H1 (cell line): ENCODE data around the gene PDE4B. TPM values are rescaled to one million over a fixed set of nuclear protein-coding genes. Genes with fewer than 3 reads are reported as not detected.

Experiments
- CHD2 ChIP-seq: IDR thresholded peaks from 2 replicates; pipeline ENCODE4 v1.6.1; 2012; ENCODE audit warnings: low read length, improper control_type of control experiment
- HDAC6 ChIP-seq: IDR thresholded peaks from one replicate; pipeline ENCODE4 v1.7.1; 2012; ENCODE audit warnings: low read depth, mild to moderate bottlenecking, inconsistent platforms, low read length, moderate library complexity
- ZNF274 ChIP-seq: IDR thresholded peaks from 2 replicates; pipeline ENCODE4 v1.7.0; 2012; ENCODE audit warnings: low read length, borderline replicate concordance; ENCODE audit errors: extremely low read depth
- polyA plus RNA-seq, 7 experiments: library from polyadenylated mRNA; depleted of rRNA in 3 of 7; stranded (reverse) in 5 of 7; unstranded in 2 of 7; fragments of >200 nt in 5 of 7; fragments of 200-250 nt in 2 of 7; gene quantifications; 1 replicate in 5 of 7; 2 replicates in 1 of 7; 4 replicates in 1 of 7; pipeline versions ENCODE4 v1.2.1 to v1.2.3, GENCODE V29; 2011 to 2013; ENCODE audit warnings: missing spikeins in 2 of 7, mixed read lengths in 2 of 7
- total RNA-seq: library from RNA; stranded (reverse); fragmentation: NEBNext Ultra II Directional; extraction: Animal tissue kit (Norgen Biotek cat#: 25700); gene quantifications from 2 replicates; pipeline ENCODE4 v1.2.1, GENCODE V29; 2021
- TF ChIP-seq, protein P1 (sequence below): IDR thresholded peaks from 2 replicates; pipeline ENCODE4 v1.6.1; 2012; ENCODE audit warnings: low read length, inconsistent platforms

PDE4B gene
- total and polyA plus RNA-seq, 2 of the 8 experiments (the other 6 are each of a cell fraction or from before 2014, with no cell fraction given): 5.0 to 15.1 TPM

DNA sequence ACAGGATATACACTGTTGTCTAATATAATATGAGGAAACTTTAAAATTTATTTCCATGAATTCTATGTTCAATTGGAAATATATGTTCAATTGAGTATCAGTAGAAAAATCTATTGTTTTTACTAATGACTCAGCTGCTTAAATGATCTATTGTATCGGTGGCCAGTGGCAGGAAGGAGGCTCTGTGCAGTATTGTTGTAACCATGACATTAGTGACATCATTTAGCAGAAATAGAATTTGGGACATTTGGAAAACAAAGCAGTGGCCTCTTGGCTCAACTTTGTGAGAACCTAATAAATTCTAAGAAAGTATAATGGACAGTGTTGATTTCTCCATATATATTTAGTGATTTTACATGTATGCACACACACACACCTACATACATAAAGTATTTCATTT, 257.4 kb downstream of the PDE4B start (continued):
- no peak for TF ChIP-seq ZNF274
- TF ChIP-seq CHD2: no peak
- TF ChIP-seq, protein P1, sequence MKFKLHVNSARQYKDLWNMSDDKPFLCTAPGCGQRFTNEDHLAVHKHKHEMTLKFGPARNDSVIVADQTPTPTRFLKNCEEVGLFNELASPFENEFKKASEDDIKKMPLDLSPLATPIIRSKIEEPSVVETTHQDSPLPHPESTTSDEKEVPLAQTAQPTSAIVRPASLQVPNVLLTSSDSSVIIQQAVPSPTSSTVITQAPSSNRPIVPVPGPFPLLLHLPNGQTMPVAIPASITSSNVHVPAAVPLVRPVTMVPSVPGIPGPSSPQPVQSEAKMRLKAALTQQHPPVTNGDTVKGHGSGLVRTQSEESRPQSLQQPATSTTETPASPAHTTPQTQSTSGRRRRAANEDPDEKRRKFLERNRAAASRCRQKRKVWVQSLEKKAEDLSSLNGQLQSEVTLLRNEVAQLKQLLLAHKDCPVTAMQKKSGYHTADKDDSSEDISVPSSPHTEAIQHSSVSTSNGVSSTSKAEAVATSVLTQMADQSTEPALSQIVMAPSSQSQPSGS: no peak
- no peak for TF ChIP-seq HDAC6
